ENCODE measurements around the gene TBC1D4. TPM values are rescaled to one million over a fixed set of nuclear protein-coding genes. Genes with fewer than 3 reads are reported as not detected.
A peak's percentile ranks its signal among the peaks of the same experiment; 100 is the strongest.

Gene TBC1D4
- total RNA-seq, 4 donors from 2014 or later = 10.5 to 35.0 (median 33.1) TPM

DNA sequence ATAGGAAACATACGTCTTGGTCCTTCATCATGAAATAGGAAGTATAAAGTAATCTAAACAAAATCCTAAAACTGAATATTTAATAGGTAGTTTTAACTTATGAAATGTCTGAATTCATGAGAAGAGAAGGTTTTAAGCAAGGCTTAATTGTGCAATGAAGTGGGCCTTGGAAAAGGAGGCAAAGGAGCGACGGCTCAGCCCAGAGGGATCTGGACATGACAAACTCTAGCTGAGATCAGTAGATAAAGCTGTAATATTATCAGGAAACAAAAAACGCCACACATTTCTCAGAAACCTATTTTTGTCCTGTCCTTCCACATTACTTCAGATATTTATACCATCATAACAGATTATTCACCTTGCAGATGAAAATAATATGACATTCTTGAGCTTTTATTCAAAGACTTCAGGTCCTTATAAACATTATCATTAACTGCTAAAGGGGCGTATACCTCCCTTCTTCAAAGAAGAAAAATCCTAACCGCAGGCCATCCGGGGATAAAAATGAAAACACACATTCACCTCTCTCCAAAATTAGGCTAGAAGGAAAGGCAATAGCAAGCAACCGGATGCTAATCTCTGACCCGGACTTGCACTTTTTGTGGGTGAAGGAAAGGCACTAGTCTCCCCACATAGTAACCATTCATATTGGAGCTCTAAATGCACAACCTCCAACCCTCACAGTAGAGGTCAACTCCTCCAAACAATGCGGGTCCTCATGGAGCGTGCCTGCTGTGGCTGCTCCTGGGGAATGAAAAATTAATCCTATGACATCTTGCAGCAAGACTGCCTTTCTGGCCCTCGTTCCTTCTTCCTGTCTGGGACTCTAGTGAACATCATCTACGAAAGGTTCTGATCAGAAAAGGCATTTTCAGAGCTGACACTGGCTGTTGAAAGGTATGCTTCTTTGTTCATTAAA lies 108.8 kb downstream of the TBC1D4 start:
- Histone ChIP-seq H3K27ac (no peak overlapping the region), H3K4me1 (no peaks in the 10 kb centered on the region), H3K4me3 (no peak overlapping the region), H3K9me3 (no peaks in the 10 kb centered on the region), H3K27me3 (no peaks in the 10 kb centered on the region), H3K36me3 (no peaks in the 10 kb centered on the region)
- DNase-seq = no peak
- no peak for TF ChIP-seq POLR2A (IDR thresholded peaks at IDR 0.05)
- TF ChIP-seq, protein P1, sequence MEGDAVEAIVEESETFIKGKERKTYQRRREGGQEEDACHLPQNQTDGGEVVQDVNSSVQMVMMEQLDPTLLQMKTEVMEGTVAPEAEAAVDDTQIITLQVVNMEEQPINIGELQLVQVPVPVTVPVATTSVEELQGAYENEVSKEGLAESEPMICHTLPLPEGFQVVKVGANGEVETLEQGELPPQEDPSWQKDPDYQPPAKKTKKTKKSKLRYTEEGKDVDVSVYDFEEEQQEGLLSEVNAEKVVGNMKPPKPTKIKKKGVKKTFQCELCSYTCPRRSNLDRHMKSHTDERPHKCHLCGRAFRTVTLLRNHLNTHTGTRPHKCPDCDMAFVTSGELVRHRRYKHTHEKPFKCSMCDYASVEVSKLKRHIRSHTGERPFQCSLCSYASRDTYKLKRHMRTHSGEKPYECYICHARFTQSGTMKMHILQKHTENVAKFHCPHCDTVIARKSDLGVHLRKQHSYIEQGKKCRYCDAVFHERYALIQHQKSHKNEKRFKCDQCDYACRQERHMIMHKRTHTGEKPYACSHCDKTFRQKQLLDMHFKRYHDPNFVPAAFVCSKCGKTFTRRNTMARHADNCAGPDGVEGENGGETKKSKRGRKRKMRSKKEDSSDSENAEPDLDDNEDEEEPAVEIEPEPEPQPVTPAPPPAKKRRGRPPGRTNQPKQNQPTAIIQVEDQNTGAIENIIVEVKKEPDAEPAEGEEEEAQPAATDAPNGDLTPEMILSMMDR (IDR thresholded peaks at IDR 0.05) = no peak

DNA sequence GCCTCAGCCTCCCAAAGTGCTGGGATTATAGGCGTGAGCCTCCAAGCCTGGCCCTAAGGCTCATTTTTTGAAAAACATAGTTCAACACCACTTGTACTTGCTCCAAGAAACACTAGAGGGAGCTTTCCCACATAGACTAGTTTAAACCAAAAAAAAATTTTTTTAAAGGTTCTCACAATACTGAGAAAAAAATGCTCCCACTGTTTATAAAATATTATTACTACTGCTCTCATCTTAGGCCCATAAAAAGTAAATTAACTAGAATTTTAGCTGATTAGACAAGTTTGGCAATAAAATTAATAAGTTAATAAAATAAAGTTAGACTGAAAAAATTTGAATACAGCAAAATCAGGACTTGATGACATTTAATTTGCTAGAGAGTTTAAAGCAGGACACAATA lies 109.5 kb downstream of the TBC1D4 start:
- no peak for DNase-seq
- H3K4me1 ChIP-seq = no peaks in the 10 kb centered on the region
- no peaks in the 10 kb centered on the region for H3K9me3 ChIP-seq
- TF ChIP-seq, protein P1 (IDR thresholded peaks at IDR 0.05) = peak in 5 of 6 experiments; percentile 62 to 74 (median 63)
- TF ChIP-seq POLR2A (IDR thresholded peaks at IDR 0.05) = no peak
- H3K27me3 ChIP-seq = no peaks in the 10 kb centered on the region
- H3K36me3 ChIP-seq = no peaks in the 10 kb centered on the region
- no peak overlapping the region for H3K27ac ChIP-seq
- no peak overlapping the region for H3K4me3 ChIP-seq

DNA sequence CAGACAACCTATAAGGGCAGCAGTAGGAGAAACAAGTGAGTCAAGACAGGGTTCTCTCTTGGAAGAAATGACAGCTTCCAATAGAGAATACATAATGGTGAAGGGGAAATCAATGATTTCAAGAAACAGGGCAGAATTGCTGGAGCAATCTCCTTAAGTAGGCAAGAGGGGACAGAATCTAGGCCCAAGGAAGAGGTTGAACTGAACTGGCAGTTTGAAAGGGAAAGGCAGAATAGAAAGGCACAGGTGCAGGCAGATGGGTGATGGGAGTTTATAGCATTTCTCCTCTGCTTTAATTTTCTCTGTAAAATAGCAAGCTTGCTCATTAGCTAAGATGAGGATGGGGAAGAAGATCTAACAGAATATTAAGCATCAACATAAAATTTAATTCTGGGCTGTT lies 110.8 kb downstream of the TBC1D4 start:
- Histone ChIP-seq H3K27ac (no peak overlapping the region), H3K27me3 (no peaks in the 10 kb centered on the region), H3K36me3 (no peaks in the 10 kb centered on the region), H3K4me3 (no peak overlapping the region), H3K9me3 (no peaks in the 10 kb centered on the region), H3K4me1 (peaks cover 0 to 8% (median 0%) of the 10 kb centered on the region in 4 donors)
- DNase-seq = no peak
- TF ChIP-seq, protein P1 (IDR thresholded peaks at IDR 0.05) = no peak
- no peak for TF ChIP-seq POLR2A (IDR thresholded peaks at IDR 0.05)

DNA sequence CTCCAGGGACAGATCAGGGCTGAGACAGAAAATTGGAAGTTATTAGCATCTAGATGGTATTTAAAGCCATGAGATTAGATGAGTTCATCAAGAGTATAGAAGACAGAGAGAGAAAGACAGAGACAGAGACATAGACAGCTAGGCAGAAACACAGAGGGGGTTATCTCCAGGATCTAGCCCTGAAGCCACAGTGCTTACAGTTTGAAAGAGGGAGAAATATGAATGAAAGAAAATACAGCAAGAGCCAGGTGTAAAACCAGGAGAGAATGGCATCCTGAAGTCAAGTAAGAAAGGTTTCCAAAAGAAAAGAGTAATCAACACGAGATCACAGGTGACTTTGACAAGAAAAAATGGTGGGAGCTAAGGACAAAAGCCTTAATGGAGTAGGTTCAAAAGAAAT lies 111.2 kb downstream of the TBC1D4 start:
- peaks cover 0 to 9% (median 0%) of the 10 kb centered on the region in 4 donors for H3K4me1 ChIP-seq
- no peaks in the 10 kb centered on the region for H3K9me3 ChIP-seq
- TF ChIP-seq, protein P1 (IDR thresholded peaks at IDR 0.05) = no peak
- no peak for TF ChIP-seq POLR2A (IDR thresholded peaks at IDR 0.05)
- no peaks in the 10 kb centered on the region for H3K27me3 ChIP-seq
- no peak overlapping the region for H3K4me3 ChIP-seq
- H3K36me3 ChIP-seq = no peaks in the 10 kb centered on the region
- DNase-seq = no peak
- H3K27ac ChIP-seq = no peak overlapping the region

DNA sequence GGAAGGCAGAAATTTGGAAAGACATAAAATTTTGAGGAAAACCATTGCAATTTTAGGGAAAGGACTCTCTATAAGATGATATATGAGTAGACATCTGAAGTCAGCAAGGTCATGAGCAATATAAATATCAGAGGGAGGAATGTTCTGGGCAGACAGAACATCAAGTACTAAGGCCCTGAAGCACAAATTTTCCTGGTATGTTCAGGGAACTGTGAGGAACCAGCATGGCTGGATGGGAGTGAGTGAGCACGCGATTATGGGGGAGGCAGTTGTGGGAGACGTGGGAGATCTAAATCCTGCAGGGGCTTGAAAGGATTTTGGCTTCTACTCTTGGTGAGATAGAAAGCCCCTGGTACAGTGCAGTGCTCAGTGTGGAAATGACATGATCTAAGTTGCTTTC lies 112.0 kb downstream of the TBC1D4 start:
- Histone ChIP-seq H3K9me3 (no peaks in the 10 kb centered on the region), H3K4me1 (peaks cover 0 to 9% (median 0%) of the 10 kb centered on the region in 4 donors), H3K27ac (no peak overlapping the region), H3K4me3 (no peak overlapping the region), H3K36me3 (no peaks in the 10 kb centered on the region), H3K27me3 (no peaks in the 10 kb centered on the region)
- TF ChIP-seq, protein P1 (IDR thresholded peaks at IDR 0.05) = no peak
- TF ChIP-seq POLR2A (IDR thresholded peaks at IDR 0.05) = no peak
- DNase-seq = no peak
